ENCODE measurements around the gene IQSEC3.

DNA sequence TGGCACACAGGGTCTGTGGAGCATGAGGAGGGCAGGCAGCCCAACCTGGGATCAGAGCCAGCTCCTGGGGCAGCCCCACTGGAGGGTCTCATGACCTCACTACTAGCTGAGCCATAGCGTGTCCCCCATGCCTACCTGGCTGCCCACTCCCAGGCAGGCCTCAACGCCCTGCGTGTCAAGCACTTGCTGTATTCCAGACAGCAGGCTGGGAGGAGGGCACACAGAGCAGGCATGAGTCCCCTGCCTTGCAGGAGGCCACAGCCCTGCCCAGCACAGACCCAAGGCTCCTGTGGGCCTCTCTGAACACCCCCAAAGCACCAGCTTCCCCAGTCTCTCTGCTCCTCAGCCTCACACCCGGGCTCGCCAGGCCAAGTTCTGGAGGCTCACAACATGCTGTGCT, 64.0 kb downstream of the IQSEC3 start:
- TF ChIP-seq CTCF (IDR thresholded peaks at IDR 0.05; ENCODE audit: low read depth, low read length) (no peak), EZH2phosphoT487 (IDR thresholded peaks at IDR 0.05; ENCODE audit: low read depth) (no peak)

All from OCI-LY3 (cell line).